Smooth muscle cell (in vitro differentiated cells): Measurements from ENCODE around the gene HUS1. TPM values are rescaled to one million over a fixed set of nuclear protein-coding genes. Genes with fewer than 3 reads are reported as not detected.

ENCODE experiments used
- DNase-seq: peaks from one replicate; lab custom pipeline; 2025; ENCODE audit not compliant: unreplicated experiment; lab: John Stamatoyannopoulos, UW
- H2AFZ ChIP-seq: fragments of 200-600 bp; sonication (generic); 2 replicates; pipeline ENCODE4 v1.6.0; 2016; ENCODE audit warnings: antibody characterized with exemption, low read depth, mild to moderate bottlenecking
- H3F3A ChIP-seq: fragments of 200-600 bp; sonication (generic); 2 replicates; pipeline ENCODE4 v1.6.0; 2017; ENCODE audit warnings: antibody characterized with exemption, low read depth
- H3K27ac ChIP-seq: fragments of 200-600 bp; sonication (generic); 2 replicates; pipeline ENCODE4 v1.5.1; 2016; ENCODE audit warnings: low read depth, mild to moderate bottlenecking
- H3K27me3 ChIP-seq: fragments of 200-600 bp; sonication (generic); 2 replicates; pipeline ENCODE4 v1.6.1; 2016; ENCODE audit warnings: low read depth, mild to moderate bottlenecking
- H3K36me3 ChIP-seq: fragments of 200-600 bp; sonication (generic); 2 replicates; pipeline ENCODE4 v1.5.1; 2016; ENCODE audit warnings: low read depth
- H3K4me1 ChIP-seq: fragments of 200-600 bp; sonication (generic); 2 replicates; pipeline ENCODE4 v1.5.1; 2016; ENCODE audit warnings: low read depth
- H3K4me2 ChIP-seq: fragments of 200-600 bp; sonication (generic); 2 replicates; pipeline ENCODE4 v1.6.0; 2016; ENCODE audit warnings: mild to moderate bottlenecking
- H3K4me3 ChIP-seq: fragments of 200-600 bp; sonication (generic); 2 replicates; pipeline ENCODE4 v1.5.1; 2016; ENCODE audit warnings: mild to moderate bottlenecking
- H3K79me2 ChIP-seq: fragments of 200-600 bp; sonication (generic); 2 replicates; pipeline ENCODE4 v1.6.0; 2016; ENCODE audit warnings: low read depth, mild to moderate bottlenecking
- H3K9ac ChIP-seq: fragments of 200-600 bp; sonication (generic); 2 replicates; pipeline ENCODE4 v1.6.0; 2016; ENCODE audit warnings: low read depth
- H3K9me3 ChIP-seq: fragments of 200-600 bp; sonication (generic); replicated peaks from 2 replicates; pipeline ENCODE4 v1.5.1; 2016; ENCODE audit warnings: low read depth
- H4K20me1 ChIP-seq: fragments of 200-600 bp; sonication (generic); 2 replicates; pipeline ENCODE4 v1.6.0; 2016; ENCODE audit warnings: low read depth
- WGBS: methylation state at CpG from one replicate; pipeline ENCODE4 v1.1.7; 2016; ENCODE audit warnings: low lambda C conversion rate; 5-methylcytosine and 5-hydroxymethylcytosine counted together
- polyA plus RNA-seq: library from polyadenylated mRNA; unstranded; fragments of >200 nt; fragmentation: Nextera tagmentation; extraction: Ambion mirVana; gene quantifications from 2 replicates; pipeline ENCODE4 v1.2.1, GENCODE V29; 2016
- total RNA-seq: library from RNA; depleted of rRNA; stranded (reverse); fragments of >200 nt; gene quantifications from 2 replicates; pipeline ENCODE4 v1.2.3, GENCODE V29; 2014
- TF ChIP-seq, protein P1 (sequence below): fragments of 200-600 bp; sonication (generic); IDR thresholded peaks from 2 replicates; pipeline ENCODE4 v1.5.1; 2017; ENCODE audit warnings: borderline replicate concordance, mild to moderate bottlenecking, antibody characterized with exemption; ENCODE audit not compliant: insufficient read depth, poor library complexity, severe bottlenecking

The HUS1 gene
- total and polyA plus RNA-seq, 2 experiments from 2014 or later = 13.2 to 35.8 TPM

DNA sequence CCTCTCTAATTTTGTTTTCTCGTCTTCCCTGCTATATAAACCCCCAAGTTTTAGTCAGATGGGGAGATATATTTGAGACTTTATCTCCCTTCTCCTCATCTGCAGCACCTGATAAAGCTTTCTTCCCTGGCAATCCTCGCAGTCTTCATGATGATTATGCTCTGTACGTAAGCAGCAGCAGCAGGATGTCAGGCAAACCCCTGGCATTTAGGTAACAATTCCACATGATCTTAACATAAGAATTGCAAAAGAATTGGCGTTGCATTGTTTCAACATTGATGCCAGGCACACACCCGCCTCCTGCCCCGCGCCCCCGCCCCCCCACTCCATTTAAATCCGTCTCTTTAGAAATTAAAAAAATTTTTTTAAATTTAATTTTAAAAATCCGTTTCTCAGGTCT is 37.3 kb downstream of the HUS1 start:
- no peak overlapping the region for H2AFZ ChIP-seq
- peak overlapping the region; percentile 77 for H3K27ac ChIP-seq
- H3K9ac ChIP-seq = peak overlapping the region; percentile 3
- WGBS = 82% methylated on average over 10 of the region's 10 CpGs
- no peak for DNase-seq
- no peaks in the 10 kb centered on the region for H3K79me2 ChIP-seq
- peak overlapping the region; percentile 3 for H3K4me2 ChIP-seq
- no peaks in the 10 kb centered on the region for H3K9me3 ChIP-seq
- H3K27me3 ChIP-seq = no peaks in the 10 kb centered on the region
- no peaks in the 10 kb centered on the region for H3F3A ChIP-seq
- H3K36me3 ChIP-seq = no peaks in the 10 kb centered on the region
- H3K4me3 ChIP-seq = no peak overlapping the region
- no peaks in the 10 kb centered on the region for H4K20me1 ChIP-seq
- peaks cover 5% of the 10 kb centered on the region for H3K4me1 ChIP-seq
- TF ChIP-seq, protein P1, sequence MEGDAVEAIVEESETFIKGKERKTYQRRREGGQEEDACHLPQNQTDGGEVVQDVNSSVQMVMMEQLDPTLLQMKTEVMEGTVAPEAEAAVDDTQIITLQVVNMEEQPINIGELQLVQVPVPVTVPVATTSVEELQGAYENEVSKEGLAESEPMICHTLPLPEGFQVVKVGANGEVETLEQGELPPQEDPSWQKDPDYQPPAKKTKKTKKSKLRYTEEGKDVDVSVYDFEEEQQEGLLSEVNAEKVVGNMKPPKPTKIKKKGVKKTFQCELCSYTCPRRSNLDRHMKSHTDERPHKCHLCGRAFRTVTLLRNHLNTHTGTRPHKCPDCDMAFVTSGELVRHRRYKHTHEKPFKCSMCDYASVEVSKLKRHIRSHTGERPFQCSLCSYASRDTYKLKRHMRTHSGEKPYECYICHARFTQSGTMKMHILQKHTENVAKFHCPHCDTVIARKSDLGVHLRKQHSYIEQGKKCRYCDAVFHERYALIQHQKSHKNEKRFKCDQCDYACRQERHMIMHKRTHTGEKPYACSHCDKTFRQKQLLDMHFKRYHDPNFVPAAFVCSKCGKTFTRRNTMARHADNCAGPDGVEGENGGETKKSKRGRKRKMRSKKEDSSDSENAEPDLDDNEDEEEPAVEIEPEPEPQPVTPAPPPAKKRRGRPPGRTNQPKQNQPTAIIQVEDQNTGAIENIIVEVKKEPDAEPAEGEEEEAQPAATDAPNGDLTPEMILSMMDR = no peak

DNA sequence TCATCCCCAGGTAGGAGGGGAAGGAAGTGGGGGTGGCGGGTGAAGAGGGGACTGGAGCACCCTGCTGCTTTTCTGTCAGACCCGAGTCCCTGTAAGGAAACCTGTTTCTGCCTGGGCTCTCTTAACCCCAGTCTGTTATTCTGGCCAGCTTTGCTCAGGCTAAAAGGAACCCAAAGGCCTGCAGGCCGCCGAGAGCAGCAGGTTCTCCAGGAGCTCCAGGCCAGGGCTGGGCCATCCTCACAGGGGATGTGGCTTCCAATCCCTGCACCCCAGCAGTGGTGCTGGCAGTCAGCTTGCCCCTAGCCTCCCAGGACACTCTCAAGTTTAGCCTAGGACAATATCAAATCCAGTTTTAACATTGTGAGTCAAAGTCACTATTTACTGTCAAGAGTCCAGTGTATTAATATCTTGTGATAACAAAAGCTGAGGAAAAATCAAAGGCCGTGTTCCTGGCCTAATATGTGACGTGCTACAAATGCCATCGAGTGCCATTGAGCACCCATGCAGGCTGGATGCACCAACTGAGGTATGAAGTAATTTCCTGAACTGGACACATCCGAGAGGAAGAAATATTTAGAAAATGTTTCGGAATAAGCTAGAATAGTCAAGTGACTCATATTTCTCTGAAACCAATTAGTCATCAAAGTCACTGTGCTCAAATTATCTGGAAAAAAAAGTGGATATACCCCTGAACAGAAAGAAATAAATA is 38.1 kb downstream of the HUS1 start:
- Histone ChIP-seq H3K27me3 (no peaks in the 10 kb centered on the region), H3K4me3 (no peak overlapping the region), H3K79me2 (no peaks in the 10 kb centered on the region), H3K4me1 (peaks cover 5% of the 10 kb centered on the region), H4K20me1 (no peaks in the 10 kb centered on the region), H3K9me3 (no peaks in the 10 kb centered on the region), H3K4me2 (peak overlapping the region; percentile 34), H3K36me3 (no peaks in the 10 kb centered on the region), H3K9ac (peak overlapping the region; percentile 48), H2AFZ (no peak overlapping the region), H3K27ac (peak overlapping the region; percentile 77), H3F3A (no peaks in the 10 kb centered on the region)
- DNase-seq = no peak
- 49% methylated on average over 9 of the region's 9 CpGs for WGBS
- TF ChIP-seq, protein P1 = no peak

DNA sequence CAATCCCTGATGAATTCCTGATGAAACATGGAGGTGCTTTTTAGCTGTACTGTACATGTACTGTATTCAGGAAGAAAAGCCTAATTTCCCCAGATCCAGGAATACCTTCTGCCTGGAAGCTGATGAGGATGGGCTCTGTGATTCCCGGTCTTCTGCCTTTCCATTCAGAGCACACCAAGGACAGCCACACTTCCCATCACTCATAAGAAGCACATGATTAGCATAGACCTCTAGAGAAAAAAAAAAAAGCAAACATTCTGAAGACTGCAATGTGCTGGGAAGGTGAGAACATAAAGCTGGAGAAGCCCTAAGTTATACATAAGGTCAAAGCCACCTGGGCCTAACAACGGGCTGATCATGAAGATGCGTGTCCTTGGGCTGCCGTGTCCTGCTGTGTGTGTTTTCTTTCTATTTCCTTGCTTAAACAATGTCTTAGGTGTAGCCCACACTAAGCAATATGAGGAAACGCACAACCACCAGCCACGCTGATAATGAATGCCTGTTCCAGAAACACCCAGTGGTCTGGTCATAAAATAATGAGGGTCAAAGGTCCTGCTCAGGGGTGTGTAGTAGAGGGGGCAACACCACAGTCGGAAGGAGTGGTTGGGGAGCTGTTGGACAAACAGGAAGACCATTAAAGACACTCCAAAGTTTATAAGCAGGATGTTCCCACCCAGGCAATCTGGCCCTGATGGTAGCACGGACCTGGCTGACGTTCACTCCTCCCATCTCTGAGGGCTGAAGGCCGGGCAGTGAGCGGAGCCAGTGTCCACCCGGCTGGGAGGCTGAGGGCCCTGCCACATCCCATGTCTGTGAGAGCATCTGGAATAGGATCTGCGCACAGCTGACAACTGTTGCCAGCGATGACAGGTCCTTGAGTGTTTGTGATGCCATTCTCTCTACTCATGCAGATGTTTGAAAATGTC is 39.1 kb downstream of the HUS1 start:
- H3K4me2 ChIP-seq = peak overlapping the region; percentile 34
- no peak overlapping the region for H3K4me3 ChIP-seq
- peaks cover 5% of the 10 kb centered on the region for H3K4me1 ChIP-seq
- H3F3A ChIP-seq = no peaks in the 10 kb centered on the region
- H3K27ac ChIP-seq = peak overlapping the region; percentile 77
- no peak for DNase-seq
- TF ChIP-seq, protein P1 = no peak
- no peak overlapping the region for H3K9ac ChIP-seq
- no peaks in the 10 kb centered on the region for H3K27me3 ChIP-seq
- no peaks in the 10 kb centered on the region for H3K9me3 ChIP-seq
- H3K79me2 ChIP-seq = no peaks in the 10 kb centered on the region
- H3K36me3 ChIP-seq = no peaks in the 10 kb centered on the region
- 66% methylated on average over 14 of the region's 14 CpGs for WGBS
- H4K20me1 ChIP-seq = no peaks in the 10 kb centered on the region
- no peak overlapping the region for H2AFZ ChIP-seq
